ENCODE measurements around the gene MSANTD4.
"Not testable (repeated sequence)": the region's sequence is repeated elsewhere in the genome, so short reads cannot be mapped to it uniquely, and the experiment has no call there.

The MSANTD4 gene

GRCh38 chr11:106014035-106014434 is 8.0 kb downstream of the MSANTD4 start:
- no peak for DNase-seq

DNA sequence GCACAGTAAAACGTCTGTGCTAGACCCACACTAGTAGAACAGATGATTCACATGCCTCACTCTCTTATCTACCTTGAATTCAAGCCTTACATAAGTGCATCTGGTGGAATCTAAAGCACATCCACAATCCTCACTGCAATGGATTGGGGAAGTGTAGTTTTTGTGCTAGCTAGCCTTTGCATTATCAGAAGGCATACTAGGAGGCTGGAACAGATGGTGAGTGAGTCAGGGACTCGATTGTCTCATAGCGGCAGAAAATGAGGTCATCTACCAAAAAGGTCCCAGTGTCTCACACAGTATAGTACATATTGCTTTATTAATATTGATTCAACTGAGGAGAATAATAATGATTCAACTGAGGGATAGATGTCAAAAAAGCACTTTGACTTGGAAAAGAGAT is 9.3 kb downstream of the MSANTD4 start:
- DNase-seq: peak in 23 of 58 donors; percentile 1 to 57 (median 11)

DNA sequence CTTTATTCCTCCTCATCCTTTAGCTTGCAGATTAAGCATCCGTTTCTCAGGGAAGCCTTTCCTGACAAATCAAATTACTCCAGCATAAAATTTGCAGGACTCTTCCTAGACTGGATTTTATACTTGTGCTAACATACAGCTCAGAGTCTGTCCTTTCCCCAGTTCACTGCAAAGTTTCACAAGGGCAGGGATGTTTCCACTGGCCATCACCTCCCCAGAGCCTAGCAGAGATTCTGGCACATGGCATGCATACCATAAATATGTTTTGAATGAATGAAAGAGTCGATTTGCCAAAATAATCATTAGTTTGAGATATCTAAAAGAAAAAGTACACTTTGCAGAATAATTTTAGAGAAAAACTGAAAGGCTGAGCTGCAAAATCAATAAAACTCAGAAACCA is 10.6 kb downstream of the MSANTD4 start:
- DNase-seq: no peak

GRCh38 chr11:106003094-106003493 is 18.9 kb downstream of the MSANTD4 start:
- DNase-seq: not testable (repeated sequence)

DNA sequence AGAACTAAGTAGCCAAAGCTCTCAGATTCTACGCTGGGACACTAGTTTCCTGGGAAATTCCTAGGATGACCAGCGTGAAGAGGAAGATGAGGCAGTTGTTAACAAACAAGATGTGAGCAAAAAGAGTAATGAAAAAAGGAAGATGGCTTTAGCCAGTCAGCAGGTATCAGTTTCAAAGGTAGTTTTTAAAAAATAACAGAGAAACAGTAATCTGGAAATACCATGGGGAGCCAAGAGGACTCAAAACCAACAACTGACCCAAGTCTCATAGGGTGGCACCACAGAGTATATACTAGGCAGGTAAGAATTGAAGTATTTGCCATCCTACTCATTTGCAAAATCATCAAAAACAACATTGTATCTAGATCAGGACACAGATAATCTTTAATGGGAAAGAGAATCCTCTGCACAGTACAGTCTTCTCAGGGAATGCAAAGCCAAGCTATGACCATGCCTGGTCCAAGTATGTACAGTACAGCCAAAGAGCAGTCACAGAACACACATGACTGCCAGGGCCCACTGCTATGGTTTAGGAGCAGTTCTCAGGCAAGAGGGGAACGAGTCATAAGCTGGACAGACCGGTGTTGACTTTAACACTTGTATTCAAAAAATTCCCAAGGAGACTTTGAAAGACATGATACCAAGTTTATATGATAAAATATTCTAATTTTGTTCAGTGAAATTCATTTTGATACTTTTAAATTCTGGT is 20.6 kb downstream of the MSANTD4 start:
- DNase-seq: no peak

GRCh38 chr11:105991888-105992287 is 30.2 kb downstream of the MSANTD4 start:
- DNase-seq: no peak

DNA sequence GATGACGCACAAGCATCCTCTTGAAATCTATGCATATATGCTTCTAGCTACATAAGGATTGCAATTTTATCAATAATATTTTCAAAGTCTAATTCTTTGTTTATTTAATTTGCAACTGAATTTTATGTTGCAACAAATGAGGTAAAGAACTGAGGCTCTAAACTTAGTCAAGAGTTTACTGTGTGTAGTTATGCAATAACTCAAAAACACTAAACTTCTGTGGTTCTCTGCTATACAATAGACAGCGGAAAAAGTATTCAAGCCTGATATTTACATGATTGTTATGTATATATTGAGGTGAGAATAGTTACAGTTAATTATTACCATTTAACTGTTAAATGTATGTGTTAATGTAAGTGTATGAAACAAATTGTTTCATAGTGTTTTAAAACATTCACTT is 32.9 kb downstream of the MSANTD4 start:
- DNase-seq: no peak

- DNase-seq: no peak
These were observed 33.8 kb downstream of the MSANTD4 start for GRCh38 chr11:105988197-105988596.

- DNase-seq: no peak
These were observed 35.5 kb downstream of the MSANTD4 start for GRCh38 chr11:105986554-105986953.

DNA sequence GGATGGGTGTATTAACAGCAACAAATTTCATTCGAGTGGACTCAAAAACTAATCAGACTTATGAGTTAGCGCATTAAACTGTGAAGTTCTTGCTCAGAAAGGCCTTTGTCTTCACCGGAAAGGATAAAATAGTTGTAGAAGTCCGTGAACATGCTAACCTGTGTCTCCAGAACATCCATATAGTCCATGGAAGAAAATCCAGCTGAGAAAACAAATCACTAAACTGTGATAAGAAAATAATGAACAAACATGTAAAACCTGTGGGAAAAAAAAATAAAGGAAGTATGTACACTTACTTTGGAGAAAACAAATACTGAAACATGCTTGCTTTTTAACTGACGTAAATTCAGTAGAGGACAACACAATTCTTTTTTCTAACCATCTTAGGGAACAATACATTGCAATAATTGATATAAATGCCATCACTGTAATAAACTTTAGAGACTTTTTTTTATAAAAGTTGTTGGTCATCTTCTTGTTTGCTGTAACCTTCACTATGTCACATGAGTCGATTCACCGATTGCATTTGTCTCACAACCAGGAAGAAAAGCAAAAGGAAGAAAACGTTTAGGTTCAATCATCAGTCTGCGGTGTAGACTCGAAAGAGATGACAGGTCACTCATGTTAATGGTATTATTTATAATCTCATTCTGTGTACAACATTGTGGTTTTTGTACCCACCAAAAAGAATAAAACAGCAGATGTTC is 41.9 kb downstream of the MSANTD4 start:
- no peak for DNase-seq

GRCh38 chr11:105975128-105975527 is 46.9 kb downstream of the MSANTD4 start:
- DNase-seq: no peak

DNA sequence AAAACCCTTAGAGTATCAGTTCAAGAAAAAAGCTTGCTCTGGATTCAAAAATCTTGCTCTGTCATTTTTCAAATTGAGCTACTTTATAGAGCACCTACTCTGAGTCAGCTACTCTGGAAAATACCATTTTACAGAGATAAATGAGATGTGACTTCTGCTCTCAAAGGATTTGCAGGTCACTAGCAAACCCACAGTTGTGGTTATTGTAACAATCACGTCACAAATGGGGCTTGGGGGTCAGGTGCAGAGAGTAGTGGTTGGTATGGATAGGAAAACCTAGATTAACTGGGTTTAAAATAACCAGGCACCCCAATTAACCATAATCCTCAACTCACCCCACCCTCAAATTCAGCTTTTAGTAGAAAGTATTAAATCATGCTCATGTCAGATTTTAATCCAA is 52.3 kb downstream of the MSANTD4 start:
- DNase-seq: no peak

- DNase-seq: no peak
These were observed 53.9 kb downstream of the MSANTD4 start for GRCh38 chr11:105968021-105968697.

DNA sequence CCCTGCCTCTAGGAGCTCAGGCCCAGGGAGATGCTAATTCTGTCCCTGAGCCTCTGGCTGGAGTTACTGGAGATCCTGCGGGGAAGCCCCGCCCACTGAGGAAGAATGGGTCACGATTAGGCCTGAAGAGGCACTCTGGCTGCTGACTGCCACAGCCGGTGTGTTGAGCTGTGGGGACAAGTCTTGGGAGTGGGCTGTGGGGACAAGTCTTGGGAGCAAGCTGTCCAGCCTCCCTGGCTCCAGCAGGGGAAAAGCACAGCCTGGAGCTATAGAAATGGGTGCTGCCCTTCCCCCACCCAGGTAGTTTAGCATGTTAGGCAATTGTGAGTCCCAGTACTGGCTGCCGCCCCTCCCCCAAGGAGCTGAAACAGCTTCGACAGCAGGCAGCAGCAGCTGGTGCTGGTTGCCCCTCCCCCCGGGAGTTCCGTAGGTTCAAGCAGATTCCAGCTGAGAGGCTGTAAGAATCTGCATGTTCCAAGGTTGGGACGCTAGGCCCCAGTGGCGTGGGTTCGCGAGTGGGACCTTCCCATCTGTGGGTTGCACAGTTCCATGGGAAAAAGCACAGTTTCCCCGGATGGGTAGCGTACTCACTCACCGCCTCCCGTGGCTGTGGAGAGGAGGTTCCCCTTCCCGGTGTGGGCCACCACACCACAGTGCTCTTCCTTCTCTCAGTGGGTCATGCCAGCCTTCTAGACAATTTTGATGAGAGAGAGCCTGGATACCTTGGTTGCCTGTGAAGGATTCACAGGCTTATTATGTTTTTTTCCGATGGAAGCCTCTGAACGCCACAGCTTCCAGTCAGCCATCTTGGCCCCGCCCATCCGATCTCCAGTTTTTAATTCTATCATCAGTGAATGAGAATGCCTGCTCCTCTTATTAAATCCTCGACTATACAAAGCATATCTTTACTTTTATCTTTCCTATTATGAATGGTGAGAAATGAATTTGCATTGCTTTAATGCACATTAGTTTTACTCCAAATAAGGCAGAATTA is 61.5 kb downstream of the MSANTD4 start:
- DNase-seq: no peak

Measured in anterior cingulate cortex (tissue), 58 donors.